HUES64 (cell line): ENCODE data around the gene TUT4.

ENCODE experiments used
- H3K27ac ChIP-seq: 2 replicates; pipeline ENCODE4 v1.7.0; 2013; ENCODE audit warnings: low read depth, low read length, inconsistent platforms
- H3K27me3 ChIP-seq: 2 replicates; pipeline ENCODE4 v1.6.1; 2013; ENCODE audit warnings: mild to moderate bottlenecking, low read length; ENCODE audit not compliant: insufficient read depth
- H3K36me3 ChIP-seq: 2 replicates; pipeline ENCODE4 v1.6.1; 2013; ENCODE audit warnings: mild to moderate bottlenecking, low read length; ENCODE audit not compliant: insufficient read depth
- H3K4me1 ChIP-seq: 2 replicates; pipeline ENCODE4 v1.6.1; 2013; ENCODE audit warnings: mild to moderate bottlenecking, low read length, moderate library complexity; ENCODE audit not compliant: insufficient read depth
- H3K4me3 ChIP-seq: 2 replicates; pipeline ENCODE4 v1.5.1; 2013; ENCODE audit warnings: mild to moderate bottlenecking, low read length, moderate library complexity
- H3K9ac ChIP-seq: 2 replicates; pipeline ENCODE4 v1.6.1; 2013; ENCODE audit warnings: mild to moderate bottlenecking, low read depth, low read length
- H3K9me3 ChIP-seq: 2 replicates; pipeline ENCODE4 v1.6.1; 2013; ENCODE audit warnings: low read depth, low read length; ENCODE audit not compliant: insufficient read depth
- WGBS: fragments of 150-250, 120-280 bp; methylation state at CpG from one replicate; pipeline ENCODE4 v1.1.7; 2013; ENCODE audit warnings: missing lambda C conversion rate; 5-methylcytosine and 5-hydroxymethylcytosine counted together

The TUT4 gene

DNA sequence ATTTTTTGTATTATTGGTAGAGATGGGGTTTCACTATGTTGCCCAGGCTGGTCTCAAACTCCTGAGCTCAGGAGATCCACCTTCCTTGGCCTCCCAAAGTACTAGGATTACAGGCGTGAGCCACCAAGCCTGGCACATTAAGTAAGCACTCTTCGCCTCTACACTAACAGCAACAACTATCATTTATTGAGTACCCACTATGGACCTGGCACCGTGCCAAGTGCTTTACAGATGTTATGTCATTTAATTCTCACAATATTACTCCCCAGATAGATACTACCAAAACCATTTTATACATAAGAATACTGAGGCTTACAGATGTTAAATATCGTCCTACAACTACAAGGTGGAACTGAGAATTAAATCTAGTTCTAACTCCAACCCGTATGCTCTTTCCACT is 50.1 kb downstream of the TUT4 start:
- Histone ChIP-seq H3K27me3 (no peaks in the 10 kb centered on the region), H3K4me3 (no peak overlapping the region), H3K27ac (no peak overlapping the region), H3K4me1 (peaks cover 2% of the 10 kb centered on the region), H3K9ac (no peak overlapping the region), H3K9me3 (no peaks in the 10 kb centered on the region), H3K36me3 (peaks cover 9% of the 10 kb centered on the region)
- 94% methylated on average over 5 of the region's 5 CpGs for WGBS

DNA sequence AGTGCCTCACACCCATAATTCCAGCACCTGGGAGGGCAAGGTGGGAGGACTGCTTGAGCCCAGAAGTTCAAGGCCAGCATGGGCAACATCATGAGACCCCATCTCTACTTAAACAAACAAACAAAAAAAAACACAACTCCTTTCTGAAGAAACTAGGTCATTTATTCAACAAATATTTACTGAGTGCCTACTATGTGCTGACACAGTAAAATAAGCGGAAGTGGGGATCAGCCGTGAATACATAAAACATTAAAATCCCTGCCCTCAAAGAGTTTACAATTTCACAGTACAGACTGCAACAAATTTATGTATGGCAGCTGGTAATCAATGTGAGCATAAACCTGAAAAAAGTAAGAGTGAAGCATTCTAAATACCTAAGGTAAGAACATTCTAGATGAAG is 65.3 kb downstream of the TUT4 start:
- no peak overlapping the region for H3K27ac ChIP-seq
- H3K9ac ChIP-seq, result no peak overlapping the region
- no peak overlapping the region for H3K4me3 ChIP-seq
- no peaks in the 10 kb centered on the region for H3K9me3 ChIP-seq
- no peaks in the 10 kb centered on the region for H3K27me3 ChIP-seq
- peaks cover 30% of the 10 kb centered on the region for H3K36me3 ChIP-seq
- no peaks in the 10 kb centered on the region for H3K4me1 ChIP-seq
- WGBS, result 100% methylated on average over 2 of the region's 2 CpGs

DNA sequence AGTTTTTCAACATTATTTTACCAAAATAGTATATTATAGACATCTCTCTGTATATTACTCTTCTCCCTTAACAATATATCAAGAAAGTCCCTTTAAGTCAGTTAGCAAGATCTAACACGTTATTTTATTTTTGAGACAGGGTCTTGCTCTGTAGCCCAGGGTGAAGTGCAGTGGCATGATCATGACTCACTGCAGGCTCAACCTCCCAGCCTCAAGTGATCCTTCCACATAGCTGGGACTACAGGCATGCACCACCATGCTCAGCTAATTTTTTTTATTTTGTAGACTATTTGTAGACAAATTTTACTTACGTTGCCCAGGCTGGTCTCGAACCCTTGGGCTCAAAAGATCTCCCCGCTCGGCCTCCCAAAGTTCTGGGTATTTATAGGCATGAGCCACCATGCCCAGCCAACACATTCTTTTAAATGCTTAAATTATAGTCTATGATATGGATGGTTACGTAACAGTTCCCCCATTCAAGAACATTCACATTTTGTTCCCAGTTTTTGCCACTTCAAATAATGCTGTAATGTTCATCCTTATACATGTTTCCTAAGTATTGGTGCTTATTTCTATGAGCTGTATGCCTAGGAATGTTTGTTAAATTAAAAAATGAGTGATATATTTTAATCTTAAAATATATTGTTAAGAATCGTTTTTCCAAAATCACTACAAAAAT is 70.4 kb downstream of the TUT4 start:
- H3K4me1 ChIP-seq, result no peaks in the 10 kb centered on the region
- WGBS, result 100% methylated on average over 6 of the region's 7 CpGs
- peaks cover 23% of the 10 kb centered on the region for H3K36me3 ChIP-seq
- no peak overlapping the region for H3K4me3 ChIP-seq
- no peaks in the 10 kb centered on the region for H3K9me3 ChIP-seq
- no peaks in the 10 kb centered on the region for H3K27me3 ChIP-seq
- no peak overlapping the region for H3K27ac ChIP-seq
- H3K9ac ChIP-seq, result no peak overlapping the region

DNA sequence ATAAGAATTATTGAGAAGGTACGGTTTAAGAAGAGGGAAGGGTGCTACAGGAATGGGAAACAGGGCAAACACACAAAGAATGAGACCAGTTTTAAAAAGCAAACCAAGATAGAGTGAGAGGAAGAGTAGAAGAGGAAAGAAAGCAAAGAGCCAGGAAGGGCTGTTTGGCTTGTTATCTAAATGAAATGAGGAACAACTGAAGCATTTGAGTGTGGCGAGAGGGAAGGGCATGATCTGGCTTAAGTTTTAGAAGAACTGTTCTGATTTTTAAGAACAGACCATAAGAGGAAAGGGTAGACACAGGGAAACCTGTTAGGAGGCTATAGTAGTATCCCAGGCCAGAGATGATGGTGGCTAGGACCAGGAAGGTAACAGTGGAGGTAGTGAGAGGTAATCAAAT is 73.8 kb downstream of the TUT4 start:
- H3K4me3 ChIP-seq, result no peak overlapping the region
- WGBS, result 94% methylated on average over 2 of the region's 2 CpGs
- H3K9me3 ChIP-seq, result no peaks in the 10 kb centered on the region
- H3K27ac ChIP-seq, result no peak overlapping the region
- no peaks in the 10 kb centered on the region for H3K27me3 ChIP-seq
- H3K36me3 ChIP-seq, result peaks cover 43% of the 10 kb centered on the region
- no peak overlapping the region for H3K9ac ChIP-seq
- no peaks in the 10 kb centered on the region for H3K4me1 ChIP-seq

GRCh38 chr1:52477876-52478275 is 75.0 kb downstream of the TUT4 start:
- no peaks in the 10 kb centered on the region for H3K9me3 ChIP-seq
- WGBS, result 86% methylated on average over 1 of the region's 1 CpG
- H3K9ac ChIP-seq, result no peak overlapping the region
- H3K4me3 ChIP-seq, result no peak overlapping the region
- no peaks in the 10 kb centered on the region for H3K4me1 ChIP-seq
- peaks cover 43% of the 10 kb centered on the region for H3K36me3 ChIP-seq
- H3K27me3 ChIP-seq, result no peaks in the 10 kb centered on the region
- H3K27ac ChIP-seq, result no peak overlapping the region

GRCh38 chr1:52476943-52477342 is 75.9 kb downstream of the TUT4 start:
- H3K9me3 ChIP-seq, result no peaks in the 10 kb centered on the region
- H3K4me1 ChIP-seq, result no peaks in the 10 kb centered on the region
- H3K9ac ChIP-seq, result no peak overlapping the region
- no peak overlapping the region for H3K27ac ChIP-seq
- WGBS, result 96% methylated on average over 2 of the region's 3 CpGs
- peaks cover 43% of the 10 kb centered on the region for H3K36me3 ChIP-seq
- H3K4me3 ChIP-seq, result no peak overlapping the region
- H3K27me3 ChIP-seq, result no peaks in the 10 kb centered on the region

DNA sequence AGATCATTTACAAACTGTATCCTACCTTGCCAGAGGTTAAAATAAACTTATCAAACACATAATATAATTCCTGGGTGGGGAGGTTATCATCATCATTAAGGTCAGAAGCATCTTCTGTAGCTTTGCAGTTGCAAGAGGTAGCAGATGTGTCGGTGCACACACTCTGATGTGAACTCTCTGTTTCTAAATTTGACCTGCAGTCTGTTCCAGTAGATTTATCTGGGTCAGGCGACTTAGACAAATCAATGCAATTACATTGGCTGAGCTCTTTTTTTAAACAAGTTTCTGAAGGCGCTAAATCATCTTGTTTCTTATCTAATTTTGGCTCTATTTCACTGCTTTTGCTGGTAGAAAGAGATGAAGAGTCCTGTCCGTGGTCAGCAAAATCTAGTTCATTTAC is 78.1 kb downstream of the TUT4 start:
- no peaks in the 10 kb centered on the region for H3K4me1 ChIP-seq
- no peaks in the 10 kb centered on the region for H3K27me3 ChIP-seq
- 93% methylated on average over 4 of the region's 4 CpGs for WGBS
- H3K27ac ChIP-seq, result no peak overlapping the region
- no peak overlapping the region for H3K4me3 ChIP-seq
- no peak overlapping the region for H3K9ac ChIP-seq
- peaks cover 44% of the 10 kb centered on the region for H3K36me3 ChIP-seq
- H3K9me3 ChIP-seq, result no peaks in the 10 kb centered on the region

- H3K9ac ChIP-seq, result no peak overlapping the region
- H3K27me3 ChIP-seq, result no peaks in the 10 kb centered on the region
- H3K27ac ChIP-seq, result no peak overlapping the region
- no peaks in the 10 kb centered on the region for H3K4me1 ChIP-seq
- no peaks in the 10 kb centered on the region for H3K9me3 ChIP-seq
- peaks cover 39% of the 10 kb centered on the region for H3K36me3 ChIP-seq
- no peak overlapping the region for H3K4me3 ChIP-seq
Observed at GRCh38 chr1:52473039-52473438, 79.9 kb downstream of the TUT4 start.

DNA sequence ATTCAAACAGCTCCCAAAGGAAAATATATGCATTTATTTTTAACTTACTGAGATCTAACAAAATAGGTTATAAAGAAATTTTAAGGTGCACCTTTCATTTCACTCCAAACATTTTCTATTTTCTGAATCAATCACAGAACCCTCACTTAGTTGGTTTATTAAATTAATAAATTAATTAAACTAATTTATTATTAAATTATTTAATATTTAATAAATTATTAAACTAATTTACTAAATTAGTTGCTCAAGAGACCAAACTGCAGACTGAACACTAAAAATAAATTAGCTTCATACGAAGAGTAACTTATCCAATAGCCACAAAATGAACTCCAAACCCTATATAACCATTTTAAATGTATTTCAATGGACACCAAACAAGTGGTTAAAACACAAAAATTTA is 80.5 kb downstream of the TUT4 start:
- H3K36me3 ChIP-seq, result peaks cover 34% of the 10 kb centered on the region
- WGBS, result 83% methylated on average over 1 of the region's 1 CpG

GRCh38 chr1:52469108-52469507 is 83.8 kb downstream of the TUT4 start:
- Histone ChIP-seq H3K9ac (no peak overlapping the region), H3K4me3 (no peak overlapping the region), H3K36me3 (peaks cover 7% of the 10 kb centered on the region), H3K27ac (no peak overlapping the region), H3K9me3 (no peaks in the 10 kb centered on the region), H3K4me1 (no peaks in the 10 kb centered on the region), H3K27me3 (no peaks in the 10 kb centered on the region)
- 100% methylated on average over 2 of the region's 2 CpGs for WGBS

More for the DNA sequence above, 80.5 kb downstream of the TUT4 start:
- Histone ChIP-seq H3K4me1 (no peaks in the 10 kb centered on the region), H3K27me3 (no peaks in the 10 kb centered on the region), H3K27ac (no peak overlapping the region), H3K9ac (no peak overlapping the region), H3K4me3 (no peak overlapping the region), H3K9me3 (no peaks in the 10 kb centered on the region)

DNA sequence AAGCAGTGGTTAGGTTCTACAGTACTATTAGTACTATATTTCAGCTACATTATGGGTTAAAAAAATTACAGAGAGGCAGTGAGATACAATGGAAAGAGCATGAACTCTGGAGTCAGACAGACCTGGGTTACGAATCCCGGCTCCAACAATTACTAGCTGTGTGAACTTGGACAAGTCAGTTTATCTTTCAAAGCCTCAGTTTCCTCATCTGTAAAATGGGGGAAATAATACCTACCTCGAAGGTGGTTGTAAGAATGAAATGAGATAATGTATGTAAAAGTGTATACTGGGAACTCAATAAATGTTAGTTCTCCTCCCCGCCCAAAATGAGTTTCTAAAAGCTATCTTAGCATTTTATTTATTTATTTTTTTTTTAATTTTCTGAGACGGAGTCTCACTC is 89.0 kb downstream of the TUT4 start:
- no peaks in the 10 kb centered on the region for H3K27me3 ChIP-seq
- peaks cover 25% of the 10 kb centered on the region for H3K4me1 ChIP-seq
- peaks cover 11% of the 10 kb centered on the region; the same call in 1 of the 2 replicates for H3K36me3 ChIP-seq
- WGBS, result 92% methylated on average over 4 of the region's 5 CpGs
- no peaks in the 10 kb centered on the region for H3K9me3 ChIP-seq
- no peak overlapping the region for H3K27ac ChIP-seq
- no peak overlapping the region for H3K9ac ChIP-seq
- no peak overlapping the region for H3K4me3 ChIP-seq

DNA sequence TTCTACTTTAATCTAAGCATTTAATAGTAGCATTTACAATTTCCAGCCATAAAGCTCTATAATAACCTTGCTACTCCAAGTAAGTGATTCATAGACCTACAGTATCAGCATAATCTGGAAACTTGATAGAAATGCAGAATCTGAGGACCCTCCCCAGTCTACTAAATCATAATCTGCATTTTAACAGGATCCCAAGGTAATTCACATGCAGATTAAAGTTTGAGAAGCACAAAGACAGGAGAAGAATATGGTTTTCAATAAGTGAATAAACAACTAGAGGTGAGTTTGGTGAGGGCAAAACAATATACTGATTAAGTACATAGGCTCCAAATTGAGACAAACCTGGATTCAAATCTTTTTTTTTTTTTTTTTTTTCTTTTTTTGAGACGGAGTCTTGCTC is 91.1 kb downstream of the TUT4 start:
- Histone ChIP-seq H3K36me3 (peaks cover 18% of the 10 kb centered on the region), H3K4me1 (peaks cover 25% of the 10 kb centered on the region), H3K9ac (no peak overlapping the region), H3K9me3 (no peaks in the 10 kb centered on the region), H3K27ac (no peak overlapping the region), H3K4me3 (no peak overlapping the region), H3K27me3 (no peaks in the 10 kb centered on the region)
- 60% methylated on average over 1 of the region's 1 CpG for WGBS
